Measurements from ENCODE around the gene FIGLA. TPM values are rescaled to one million over a fixed set of nuclear protein-coding genes. Genes with fewer than 3 reads are reported as not detected.
A peak's percentile ranks its signal among the peaks of the same experiment; 100 is the strongest.

Gene FIGLA
- total RNA-seq, 2 donors from 2014 or later, result not detected

DNA sequence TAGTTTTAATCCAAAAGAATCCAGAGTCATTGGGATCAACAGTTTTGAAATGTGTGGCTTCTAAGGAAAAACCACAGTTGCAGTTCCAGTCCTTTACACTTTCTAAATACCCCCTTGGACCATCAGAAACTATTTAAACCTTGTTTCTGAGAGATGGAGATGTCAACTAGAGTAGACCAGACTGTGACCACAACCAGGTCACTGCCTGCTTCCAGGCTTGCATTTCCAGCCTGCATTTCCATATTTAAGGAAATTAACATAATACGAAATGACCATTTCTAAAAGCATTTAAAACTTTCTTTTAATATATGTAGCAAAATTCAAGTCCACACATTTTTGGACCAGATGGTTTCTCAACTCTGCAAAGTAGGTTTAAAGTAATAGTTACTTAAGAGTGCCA, 60.8 kb downstream of the FIGLA start:
- DNase-seq (ENCODE audit: low spot score), result peak; percentile 1
- H3K36me3 ChIP-seq, result no peaks in the 10 kb centered on the region
- H3K27me3 ChIP-seq, result no peaks in the 10 kb centered on the region
- H3K4me3 ChIP-seq, result no peak overlapping the region
- TF ChIP-seq, protein P1, sequence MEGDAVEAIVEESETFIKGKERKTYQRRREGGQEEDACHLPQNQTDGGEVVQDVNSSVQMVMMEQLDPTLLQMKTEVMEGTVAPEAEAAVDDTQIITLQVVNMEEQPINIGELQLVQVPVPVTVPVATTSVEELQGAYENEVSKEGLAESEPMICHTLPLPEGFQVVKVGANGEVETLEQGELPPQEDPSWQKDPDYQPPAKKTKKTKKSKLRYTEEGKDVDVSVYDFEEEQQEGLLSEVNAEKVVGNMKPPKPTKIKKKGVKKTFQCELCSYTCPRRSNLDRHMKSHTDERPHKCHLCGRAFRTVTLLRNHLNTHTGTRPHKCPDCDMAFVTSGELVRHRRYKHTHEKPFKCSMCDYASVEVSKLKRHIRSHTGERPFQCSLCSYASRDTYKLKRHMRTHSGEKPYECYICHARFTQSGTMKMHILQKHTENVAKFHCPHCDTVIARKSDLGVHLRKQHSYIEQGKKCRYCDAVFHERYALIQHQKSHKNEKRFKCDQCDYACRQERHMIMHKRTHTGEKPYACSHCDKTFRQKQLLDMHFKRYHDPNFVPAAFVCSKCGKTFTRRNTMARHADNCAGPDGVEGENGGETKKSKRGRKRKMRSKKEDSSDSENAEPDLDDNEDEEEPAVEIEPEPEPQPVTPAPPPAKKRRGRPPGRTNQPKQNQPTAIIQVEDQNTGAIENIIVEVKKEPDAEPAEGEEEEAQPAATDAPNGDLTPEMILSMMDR (IDR thresholded peaks at IDR 0.05), result no peak
- no peak overlapping the region for H3K27ac ChIP-seq
- H3K9me3 ChIP-seq, result no peaks in the 10 kb centered on the region
- no peaks in the 10 kb centered on the region for H3K4me1 ChIP-seq

GRCh38 chr2:70728128-70728527, 62.3 kb downstream of the FIGLA start:
- Histone ChIP-seq H3K4me3 (no peak overlapping the region), H3K9me3 (no peaks in the 10 kb centered on the region), H3K4me1 (no peaks in the 10 kb centered on the region), H3K27ac (no peak overlapping the region), H3K36me3 (no peaks in the 10 kb centered on the region), H3K27me3 (no peaks in the 10 kb centered on the region)
- TF ChIP-seq, protein P1 (IDR thresholded peaks at IDR 0.05), result no peak
- DNase-seq (ENCODE audit: low spot score), result peak; percentile 11

Other genes with a start within 250 kb of the FIGLA start
- gene TGFA, start 236.8 kb downstream of the FIGLA start, total RNA-seq, result 1 to 10 TPM in 1 of 2 donors, under 1 TPM in 1; 0.24 to 1.7 TPM
- gene ADD2, start 22.4 kb downstream of the FIGLA start, total RNA-seq, result 1 to 10 TPM; 1.1 to 1.4 TPM
- gene CLEC4F, start 30.0 kb upstream of the FIGLA start, total RNA-seq, result under 1 TPM in 1 of 2 donors, not detected in 1; 0.16 TPM
- not detected for gene CD207, start 45.2 kb upstream of the FIGLA start, total RNA-seq
- under 1 TPM; 0.70 to 0.86 TPM for gene VAX2, start 109.9 kb upstream of the FIGLA start, total RNA-seq
- gene ATP6V1B1, start 145.3 kb upstream of the FIGLA start, total RNA-seq, result not detected
- 1 to 10 TPM in 1 of 2 donors, under 1 TPM in 1; 0.78 to 1.7 TPM for gene ANKRD53, start 188.0 kb upstream of the FIGLA start, total RNA-seq
- 10 to 100 TPM; 26.7 to 38.0 TPM for gene TEX261, start 204.2 kb upstream of the FIGLA start, total RNA-seq